ENCODE measurements around the gene RILP.
A peak's percentile ranks its signal among the peaks of the same experiment; 100 is the strongest.

RILP gene

GRCh38 chr17:1629504-1630310, 20.0 kb downstream of the RILP start:
- peak; percentile 53 to 58 for DNase-seq (ENCODE audit: low read depth in 2 of 2, low spot score in 1 of 2)

- DNase-seq (ENCODE audit: low read depth in 2 of 2, low spot score in 1 of 2) = peak; percentile 67 to 78
Observed at GRCh38 chr17:1628856-1629503, 20.7 kb downstream of the RILP start.

- DNase-seq (ENCODE audit: low read depth in 2 of 2, low spot score in 1 of 2) = peak; percentile 33 to 59
Observed at GRCh38 chr17:1627982-1628855, 21.4 kb downstream of the RILP start, which contains the start of gene SLC43A2. SLC43A2 (minus strand) TSS chr17:1628834; CDS start chr17:1627874, 960 bp downstream.

GRCh38 chr17:1627182-1627981, 22.3 kb downstream of the RILP start:
- no peak for DNase-seq (ENCODE audit: low read depth in 2 of 2, low spot score in 1 of 2)

DNA sequence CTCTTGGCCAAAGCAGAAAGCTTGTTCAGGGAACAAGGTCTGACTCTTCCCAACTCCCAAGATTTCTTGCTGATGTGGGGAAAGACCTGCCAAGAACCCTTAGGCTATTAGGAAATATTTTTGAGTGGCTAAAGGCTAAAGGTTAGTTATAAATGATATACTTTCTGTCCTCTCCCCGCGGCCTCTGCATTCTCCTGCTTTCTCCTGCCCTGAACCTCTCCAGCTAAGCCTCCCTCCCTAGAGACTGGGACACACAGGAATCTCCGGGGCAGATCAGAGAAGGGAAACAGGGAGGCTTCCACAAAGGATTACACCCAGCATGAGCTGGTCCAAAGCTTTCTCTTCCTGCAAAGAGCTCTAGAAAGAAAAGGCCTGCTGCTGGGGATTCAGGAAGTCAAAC, 23.3 kb downstream of the RILP start:
- no peak for DNase-seq (ENCODE audit: low read depth in 2 of 2, low spot score in 1 of 2)

DNA sequence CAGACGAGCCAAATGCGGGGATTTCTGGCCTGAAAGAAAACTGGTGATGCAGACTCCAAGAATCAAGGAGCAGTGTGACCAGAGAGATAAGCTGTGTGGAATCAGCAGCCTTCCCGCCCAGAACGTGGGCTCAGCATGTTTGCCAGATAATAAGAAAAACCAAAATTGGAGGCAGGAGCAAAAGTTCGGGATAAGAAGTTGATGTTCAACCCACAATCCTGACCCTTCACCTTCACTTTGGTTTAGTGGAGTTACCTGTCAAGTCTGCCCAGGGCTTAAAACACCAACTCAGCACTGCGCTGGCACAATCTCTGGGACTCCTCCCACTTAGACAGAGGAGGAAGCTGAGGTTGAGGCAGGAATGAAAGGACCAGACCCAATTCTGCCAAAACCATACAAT, 24.1 kb downstream of the RILP start:
- no peak for DNase-seq (ENCODE audit: low read depth in 2 of 2, low spot score in 1 of 2)

DNA sequence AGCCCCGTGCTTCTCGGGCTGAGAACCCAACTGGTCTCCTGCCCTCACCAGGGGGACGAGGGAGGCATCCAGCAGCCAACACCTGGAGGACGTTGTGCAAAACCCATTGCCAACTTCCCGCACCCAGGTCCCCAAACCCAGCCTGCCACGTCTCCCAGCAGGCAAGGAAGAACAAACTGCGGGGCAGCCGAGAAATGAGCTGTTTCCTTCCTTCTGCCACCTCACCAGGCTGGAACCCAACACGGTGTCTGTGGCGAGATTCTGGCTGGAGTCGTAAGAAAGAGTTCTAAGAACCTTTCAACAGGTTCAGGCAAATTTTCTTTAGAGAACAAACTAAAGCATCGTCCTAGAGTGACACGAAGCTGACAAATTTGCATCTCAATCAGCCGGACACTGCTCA, 24.6 kb downstream of the RILP start:
- no peak for DNase-seq (ENCODE audit: low read depth in 2 of 2, low spot score in 1 of 2)

GRCh38 chr17:1624650-1625049, 25.0 kb downstream of the RILP start:
- no peak for DNase-seq (ENCODE audit: low read depth in 2 of 2, low spot score in 1 of 2)

DNA sequence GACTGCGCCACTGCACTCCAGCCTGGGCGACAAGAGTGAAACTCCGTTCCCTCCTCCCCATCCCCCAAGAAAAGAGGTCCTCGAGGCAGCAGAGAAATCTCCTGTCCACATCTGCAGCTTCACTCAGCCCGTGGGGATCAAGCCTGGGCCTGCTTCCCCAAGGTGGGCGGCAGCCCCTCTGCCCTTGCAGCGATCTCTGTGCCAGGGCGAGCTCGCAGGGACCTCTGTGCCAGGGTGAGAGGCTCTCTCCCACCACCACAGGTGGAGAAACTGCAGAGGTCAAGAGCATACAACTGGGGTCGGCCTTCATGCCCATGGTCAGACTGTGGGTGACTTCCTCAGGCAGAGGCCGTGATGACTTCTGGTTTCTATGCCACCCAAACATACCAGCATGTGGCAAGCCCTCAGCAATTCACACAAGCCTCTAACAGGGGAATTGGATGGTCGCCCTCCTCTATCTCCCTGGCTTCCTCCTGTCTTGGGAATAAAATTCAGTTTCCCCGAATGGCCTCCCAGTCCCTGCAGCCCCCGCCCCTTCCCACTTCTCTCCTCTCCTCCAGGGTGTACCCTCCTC, 26.5 kb downstream of the RILP start:
- no peak for DNase-seq (ENCODE audit: low read depth in 2 of 2, low spot score in 1 of 2)

DNA sequence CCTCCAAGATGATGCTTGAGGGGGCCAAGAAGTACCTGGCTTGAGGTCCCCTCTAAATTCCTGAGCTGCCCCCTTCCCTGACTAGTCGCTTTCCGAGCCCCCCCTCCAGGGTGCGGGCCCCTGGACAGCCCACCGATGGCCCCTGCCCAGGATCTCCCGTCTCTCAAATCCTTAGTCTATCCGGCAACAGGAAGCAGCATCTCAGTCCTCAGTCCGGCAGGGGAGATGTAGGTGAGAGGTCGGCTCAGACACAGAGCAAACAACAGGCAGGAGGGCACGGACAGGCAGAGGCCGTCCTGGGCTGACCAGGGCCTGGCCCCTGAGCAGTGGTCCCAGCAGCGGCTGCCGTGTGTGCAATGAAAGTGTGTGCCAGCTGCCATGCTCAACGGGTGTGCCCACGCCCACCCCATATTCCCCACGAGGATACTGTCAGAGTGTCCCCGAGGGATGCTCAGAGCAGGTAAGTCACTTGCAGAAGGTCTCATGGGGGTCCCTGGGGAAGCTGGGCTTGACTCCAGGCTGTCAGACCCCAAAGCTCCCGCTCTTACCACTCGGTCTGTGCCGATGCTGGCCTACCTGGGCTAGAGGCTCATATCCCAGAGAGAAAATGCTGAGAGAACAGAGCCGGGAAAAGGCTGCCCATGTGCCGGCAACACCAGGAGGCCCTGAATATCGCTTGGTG, 28.3 kb downstream of the RILP start:
- no peak for DNase-seq (ENCODE audit: low read depth in 2 of 2, low spot score in 1 of 2)

DNA sequence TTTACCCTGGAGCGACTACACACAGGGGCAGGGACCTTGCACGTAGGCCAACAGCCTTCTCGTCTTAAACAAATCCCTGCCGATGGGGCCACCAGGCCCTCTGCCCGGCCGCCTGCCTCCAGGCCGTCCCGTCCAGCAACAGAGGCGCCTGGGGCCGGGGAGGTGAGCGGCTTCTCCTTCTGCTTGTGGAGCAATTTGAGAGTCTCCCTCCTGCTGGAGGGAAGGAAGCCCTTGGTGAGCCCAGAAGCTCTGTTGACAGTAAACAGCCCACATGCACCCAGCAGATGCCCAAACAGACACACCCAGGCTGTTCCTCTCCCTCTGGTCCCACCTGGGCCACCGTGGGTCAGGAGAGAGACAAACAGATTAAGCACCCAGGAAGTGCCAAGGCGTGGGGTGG, 29.2 kb downstream of the RILP start:
- no peak for DNase-seq (ENCODE audit: low read depth in 2 of 2, low spot score in 1 of 2)

DNA sequence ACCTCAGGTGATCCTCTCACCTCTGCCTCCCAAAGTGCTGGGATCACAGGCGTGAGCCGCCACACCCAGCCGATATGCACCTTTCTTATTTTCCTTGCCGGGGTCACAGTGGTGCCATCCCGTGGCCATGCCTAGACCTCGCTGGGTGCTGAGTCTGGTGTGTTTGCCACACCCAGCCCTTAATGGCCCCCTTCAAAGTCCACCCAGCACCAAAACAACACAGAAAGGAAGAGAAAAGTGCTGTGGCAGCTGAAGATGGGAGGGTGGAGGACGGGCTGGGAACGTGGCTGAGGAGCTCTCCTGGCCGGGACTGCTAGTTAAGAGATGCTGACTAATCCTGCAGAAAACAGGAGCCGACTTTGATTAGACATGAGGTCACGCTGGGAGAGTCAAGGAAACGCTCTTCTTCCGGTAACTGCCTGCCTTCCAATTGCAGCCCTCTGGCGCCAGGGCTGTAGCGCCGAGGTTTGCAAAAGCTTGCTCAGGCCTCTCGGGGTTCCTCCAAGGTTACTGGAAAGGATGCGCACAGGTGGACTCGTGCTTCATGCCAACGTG, 32.0 kb downstream of the RILP start:
- DNase-seq (ENCODE audit: low read depth in 2 of 2, low spot score in 1 of 2) = no peak

GRCh38 chr17:1616101-1616500, 33.6 kb downstream of the RILP start:
- no peak for DNase-seq (ENCODE audit: low read depth in 2 of 2, low spot score in 1 of 2)

DNA sequence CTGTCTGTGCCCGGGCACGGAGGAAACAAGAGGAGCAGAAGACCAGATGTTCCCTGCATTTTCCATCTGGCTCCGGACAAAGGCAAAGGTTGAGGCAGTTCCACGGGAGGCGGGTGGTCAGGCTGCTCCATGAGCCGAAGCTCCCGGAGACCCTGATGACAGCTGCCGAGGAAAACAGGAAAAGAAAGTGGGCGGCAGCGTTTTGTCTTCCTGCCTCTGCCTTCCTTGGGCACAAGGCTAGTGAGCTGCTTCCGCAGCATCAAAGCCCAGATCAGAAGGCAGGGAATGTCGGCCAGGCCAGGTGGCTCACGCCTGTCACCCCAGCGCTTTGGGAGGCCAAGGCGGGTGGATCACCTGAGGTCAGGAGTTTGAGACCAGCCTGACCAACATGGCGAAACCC, 37.3 kb downstream of the RILP start:
- DNase-seq (ENCODE audit: low read depth in 2 of 2, low spot score in 1 of 2) = no peak

GRCh38 chr17:1611715-1612114, 38.0 kb downstream of the RILP start:
- no peak for DNase-seq (ENCODE audit: low read depth in 2 of 2, low spot score in 1 of 2)

DNA sequence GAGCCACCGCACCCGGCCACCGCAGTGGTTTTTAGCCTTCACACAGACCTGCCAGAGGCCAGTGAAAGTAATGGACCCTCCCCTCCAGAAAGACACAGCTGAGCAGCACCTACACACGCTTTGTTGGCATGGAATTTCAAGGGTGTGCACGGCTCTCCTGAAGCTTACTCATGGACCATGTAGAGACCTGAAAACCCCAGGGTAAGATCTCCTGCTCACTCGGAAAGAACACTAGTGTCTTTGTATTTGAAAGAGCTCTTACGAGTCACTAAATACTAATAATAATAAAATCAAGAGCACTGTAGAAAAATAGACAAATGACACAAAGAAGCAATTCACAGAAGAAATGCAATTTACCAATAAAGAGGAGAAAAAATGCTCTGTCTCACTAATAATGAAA, 41.0 kb downstream of the RILP start:
- DNase-seq (ENCODE audit: low read depth in 2 of 2, low spot score in 1 of 2) = no peak

- DNase-seq (ENCODE audit: low read depth in 2 of 2, low spot score in 1 of 2) = no peak
Observed at GRCh38 chr17:1607971-1608320, 41.7 kb downstream of the RILP start.

GRCh38 chr17:1606352-1606985, 43.2 kb downstream of the RILP start:
- no peak for DNase-seq (ENCODE audit: low read depth in 2 of 2, low spot score in 1 of 2)

- DNase-seq (ENCODE audit: low read depth in 2 of 2, low spot score in 1 of 2) = no peak
Observed at GRCh38 chr17:1605681-1606351, 43.9 kb downstream of the RILP start.
